Adrenal gland (tissue), 12 donors: ENCODE data around the gene ARHGEF7. TPM values are rescaled to one million over a fixed set of nuclear protein-coding genes. Genes with fewer than 3 reads are reported as not detected.

Source experiments
- DNase-seq, 7 donors: peaks; one replicate each; pipeline ENCODE4 v3.0.0-alpha.2; 2019 to 2020
- H3K27ac ChIP-seq, 5 donors: fragments of 200-600 bp; sonication (generic) in 4 of 5; 1 replicate in 3 of 5; 2 replicates in 2 of 5; pipeline versions ENCODE4 v1.5.1 to v1.8.0; 2016 to 2020; ENCODE audit warnings: mild to moderate bottlenecking in 1 of 5
- H3K27me3 ChIP-seq: fragments of 200-600 bp; 2 replicates; pipeline ENCODE4 v1.8.0; 2021
- H3K36me3 ChIP-seq, 2 donors: fragments of 200-600 bp; replicated peaks in 1 of 2; 1 replicate in 1 of 2; 2 replicates in 1 of 2; pipeline versions ENCODE4 v1.5.1 to v1.8.0; 2018 to 2022
- H3K4me1 ChIP-seq, 2 donors: fragments of 200-600 bp; replicated peaks in 1 of 2; 1 replicate in 1 of 2; 2 replicates in 1 of 2; pipeline versions ENCODE4 v1.5.1 to v1.8.0; 2018 to 2021
- H3K4me3 ChIP-seq, 4 donors: fragments of 200-600 bp; sonication (generic) in 3 of 4; one replicate each; pipeline ENCODE4 v1.5.1; 2016 to 2018
- H3K9me3 ChIP-seq, 3 donors: fragments of 200-600 bp; sonication (generic) in 1 of 3; replicated peaks in 1 of 3; 1 replicate in 2 of 3; 2 replicates in 1 of 3; pipeline versions ENCODE4 v1.5.1 to v1.8.0; 2016 to 2021
- CTCF ChIP-seq, 6 experiments: fragments of 450-650 bp in 4 of 6; fragments of 200-600 bp in 2 of 6; sonication (generic) in 1 of 6; IDR thresholded peaks; 1 replicate in 5 of 6; 2 replicates in 1 of 6; pipeline versions ENCODE4 v1.5.1 to v1.8.0; 2016 to 2021; ENCODE audit warnings: antibody characterized with exemption in 6 of 6, mild to moderate bottlenecking in 2 of 6, moderate library complexity in 1 of 6
- POLR2A ChIP-seq, 2 donors: fragments of 450-650 bp; IDR thresholded peaks; one replicate each; pipeline ENCODE4 v1.6.1; 2017; ENCODE audit warnings: antibody characterized with exemption in 2 of 2, mild to moderate bottlenecking in 2 of 2, moderate library complexity in 1 of 2
- WGBS, 4 donors: extraction: QIAGEN DNeasy Blood & Tissue Kit in 2 of 4; methylation state at CpG; one replicate each; pipeline versions ENCODE4 v1.1.5 to v1.1.7; 2013 to 2017; 5-methylcytosine and 5-hydroxymethylcytosine counted together
- intact Hi-C, 2 donors: fragments of 100-400 bp; cut with DNase I; formaldehyde crosslinking; loops; one replicate each; pipeline versions ENCODE4 v1.14.1 to v1.15.0; 2022 to 2023
- polyA plus RNA-seq, 3 donors: library from polyadenylated mRNA; stranded (reverse); fragments of 200-250 nt in 2 of 3; fragments of 350-450 nt in 1 of 3; fragmentation: Illumina TruSeq in 1 of 3; extraction: RNeasy Lipid Tissue Mini Kit (QIAGEN cat#74804) in 1 of 3; gene quantifications; one replicate each; pipeline ENCODE4 v1.2.3, GENCODE V29; 2013 to 2014
- total RNA-seq, 9 donors: library from RNA; depleted of rRNA in 4 of 9; stranded (reverse); fragments of >200 nt in 4 of 9; fragments of 120-200 nt in 1 of 9; fragmentation: NEBNext Ultra II Directional in 1 of 9; extraction: Animal tissue kit (Norgen Biotek cat#: 25700) in 1 of 9; gene quantifications; one replicate each; pipeline versions ENCODE4 v1.1.0 to v1.2.4, GENCODE V29; 2013 to 2023
- donor health status: healthy with polysubstance abuse.
- donor health status: Bipolar disorder and iron deficiency.
- donor health status: DM: yes; HTN: yes; CAD: no.
- donor health status: DM: no; HTN: no; CAD: no.
- donor health status: DM: no; HTN: no; CAD: no.
- donor health status: DM: yes; HTN: yes; CAD: no.

ARHGEF7 gene
- total and polyA plus RNA-seq, 12 donors: 25.3 to 69.3 (median 53.2) TPM

GRCh38 chr13:111304603-111305289 lies 189.6 kb downstream of the ARHGEF7 start:
- Histone ChIP-seq H3K9me3 (no peaks in the 10 kb centered on the region), H3K27me3 (no peaks in the 10 kb centered on the region), H3K4me1 (no peaks in the 10 kb centered on the region), H3K4me3 (no peak overlapping the region), H3K36me3 (peaks cover 0 to 61% of the 10 kb centered on the region in 2 donors), H3K27ac (no peak overlapping the region)
- TF ChIP-seq POLR2A (IDR thresholded peaks at IDR 0.05): no peak
- no peak for TF ChIP-seq CTCF (IDR thresholded peaks at IDR 0.05)
- no peak for DNase-seq
- intact Hi-C loops: no loop called here
- whole genome bisulfite sequencing, 4 donors: 95 to 97% (median 96%) methylated on average over 20 of the region's 20 CpGs

GRCh38 chr13:111312944-111313590 lies 198.0 kb downstream of the ARHGEF7 start:
- peaks cover 0 to 7% of the 10 kb centered on the region in 2 donors for H3K36me3 ChIP-seq
- H3K4me3 ChIP-seq: no peak overlapping the region
- WGBS, 4 donors: 94 to 98% (median 98%) methylated on average over 10 to 17 of the region's 17 CpGs
- no peaks in the 10 kb centered on the region for H3K27me3 ChIP-seq
- H3K9me3 ChIP-seq: no peaks in the 10 kb centered on the region
- no peak overlapping the region for H3K27ac ChIP-seq
- TF ChIP-seq POLR2A (IDR thresholded peaks at IDR 0.05): no peak
- no peak for TF ChIP-seq CTCF (IDR thresholded peaks at IDR 0.05)
- peak in 1 of 7 donors; percentile 45 for DNase-seq
- intact Hi-C loops: no loop called here
- no peaks in the 10 kb centered on the region for H3K4me1 ChIP-seq

- peak in 1 of 7 donors; percentile 33 for DNase-seq
- Histone ChIP-seq H3K9me3 (no peaks in the 10 kb centered on the region), H3K4me3 (no peak overlapping the region), H3K27me3 (no peaks in the 10 kb centered on the region), H3K4me1 (no peaks in the 10 kb centered on the region), H3K27ac (no peak overlapping the region), H3K36me3 (peaks cover 0 to 7% of the 10 kb centered on the region in 2 donors)
- TF ChIP-seq CTCF (IDR thresholded peaks at IDR 0.05) (no peak), POLR2A (IDR thresholded peaks at IDR 0.05) (no peak)
- 83 to 95% (median 84%) methylated on average over 11 to 14 of the region's 14 CpGs for WGBS, 4 donors
- intact Hi-C loops: no loop called here
These were observed 198.9 kb downstream of the ARHGEF7 start for GRCh38 chr13:111313911-111314425.

GRCh38 chr13:111314852-111315251 lies 199.7 kb downstream of the ARHGEF7 start:
- intact Hi-C loops: no loop called here
- no peaks in the 10 kb centered on the region for H3K4me1 ChIP-seq
- H3K27me3 ChIP-seq: no peaks in the 10 kb centered on the region
- no peak overlapping the region for H3K4me3 ChIP-seq
- H3K27ac ChIP-seq: no peak overlapping the region
- no peak for TF ChIP-seq CTCF (IDR thresholded peaks at IDR 0.05)
- no peaks in the 10 kb centered on the region for H3K9me3 ChIP-seq
- peaks cover 0 to 7% of the 10 kb centered on the region in 2 donors for H3K36me3 ChIP-seq
- 79 to 85% (median 82%) methylated on average over 5 to 6 of the region's 6 CpGs for WGBS, 4 donors
- no peak for DNase-seq
